CD4-positive, alpha-beta T cell treated with Interleukin-21 for 1 hour (primary cell): ENCODE data around the gene KRTAP4-6.
A peak's percentile ranks its signal among the peaks of the same experiment; 100 is the strongest.
"Not testable (repeated sequence)": the region's sequence is repeated elsewhere in the genome, so short reads cannot be mapped to it uniquely, and the experiment has no call there.

ENCODE experiments used
- DNase-seq: peaks from one replicate; pipeline ENCODE4 v3.0.0-alpha.2; 2020

The KRTAP4-6 gene

GRCh38 chr17:41145261-41145660 lies 4.9 kb upstream of the KRTAP4-6 start:
- DNase-seq = no peak

- DNase-seq = no peak
Measured at GRCh38 chr17:41144846-41145245, 4.5 kb upstream of the KRTAP4-6 start.

- DNase-seq = no peak
Measured at GRCh38 chr17:41141361-41141760, 1.0 kb upstream of the KRTAP4-6 start.

GRCh38 chr17:41139865-41140264 lies 479 bp downstream of the KRTAP4-6 start:
- not testable (repeated sequence) for DNase-seq

GRCh38 chr17:41133880-41134735 lies 6.2 kb downstream of the KRTAP4-6 start:
- DNase-seq = no peak

- DNase-seq = no peak
Measured at GRCh38 chr17:41131979-41132378, 8.4 kb downstream of the KRTAP4-6 start.

- no peak for DNase-seq
Measured at GRCh38 chr17:41127371-41127770, 13.0 kb downstream of the KRTAP4-6 start.

- DNase-seq = no peak
Measured at GRCh38 chr17:41126412-41126811, 13.9 kb downstream of the KRTAP4-6 start.

- DNase-seq = no peak
Measured at GRCh38 chr17:41125064-41125463, 15.3 kb downstream of the KRTAP4-6 start.

- DNase-seq = not testable (repeated sequence)
Measured at GRCh38 chr17:41123991-41124371, 16.4 kb downstream of the KRTAP4-6 start, which contains the start of gene KRTAP4-12. KRTAP4-12 (minus strand) TSS chr17:41124182; CDS start chr17:41124122, 60 bp downstream.

- DNase-seq = not testable (repeated sequence)
Measured at GRCh38 chr17:41123292-41123990, 16.9 kb downstream of the KRTAP4-6 start.

GRCh38 chr17:41121742-41122141 lies 18.6 kb downstream of the KRTAP4-6 start:
- DNase-seq = no peak

- DNase-seq = peak; percentile 29
Measured at GRCh38 chr17:41119696-41120690, 20.4 kb downstream of the KRTAP4-6 start.

GRCh38 chr17:41118721-41119120 lies 21.6 kb downstream of the KRTAP4-6 start:
- no peak for DNase-seq

- not testable (repeated sequence) for DNase-seq
Measured at GRCh38 chr17:41117846-41118386, 22.4 kb downstream of the KRTAP4-6 start, which contains the start of gene KRTAP4-11. KRTAP4-11 (minus strand) TSS chr17:41118373; CDS start chr17:41118315, 58 bp downstream.

GRCh38 chr17:41116297-41116696 lies 24.0 kb downstream of the KRTAP4-6 start:
- DNase-seq = no peak

- no peak for DNase-seq
Measured at GRCh38 chr17:41111151-41111885, 29.0 kb downstream of the KRTAP4-6 start.

GRCh38 chr17:41108728-41109386 lies 31.5 kb downstream of the KRTAP4-6 start:
- not testable (repeated sequence) for DNase-seq

- DNase-seq = no peak
Measured at GRCh38 chr17:41107941-41108450, 32.3 kb downstream of the KRTAP4-6 start.

GRCh38 chr17:41105347-41105746 lies 35.0 kb downstream of the KRTAP4-6 start, which contains the start of gene KRTAP4-9:
KRTAP4-9 (plus strand) TSS chr17:41105389; CDS start chr17:41105389, 0 bp downstream.
- not testable (repeated sequence) for DNase-seq
